Measurements from ENCODE around the gene EZR. TPM values are rescaled to one million over a fixed set of nuclear protein-coding genes. Genes with fewer than 3 reads are reported as not detected.
"Not testable (repeated sequence)": the region's sequence is repeated elsewhere in the genome, so short reads cannot be mapped to it uniquely, and the experiment has no call there.

The EZR gene
- total RNA-seq, 2 donors from 2014 or later: 161 to 197 TPM

GRCh38 chr6:158839796-158840195, 20.6 kb upstream of the EZR start:
- H3K4me3 ChIP-seq: no peak overlapping the region
- DNase-seq (ENCODE audit: low spot score): no peak
- H3K36me3 ChIP-seq: no peaks in the 10 kb centered on the region
- no peaks in the 10 kb centered on the region for H3K27me3 ChIP-seq
- no peak overlapping the region for H3K27ac ChIP-seq
- TF ChIP-seq CTCF (IDR thresholded peaks at IDR 0.05): no peak
- peaks cover 0 to 12% of the 10 kb centered on the region in 2 donors for H3K4me1 ChIP-seq
- no peaks in the 10 kb centered on the region for H3K9me3 ChIP-seq

DNA sequence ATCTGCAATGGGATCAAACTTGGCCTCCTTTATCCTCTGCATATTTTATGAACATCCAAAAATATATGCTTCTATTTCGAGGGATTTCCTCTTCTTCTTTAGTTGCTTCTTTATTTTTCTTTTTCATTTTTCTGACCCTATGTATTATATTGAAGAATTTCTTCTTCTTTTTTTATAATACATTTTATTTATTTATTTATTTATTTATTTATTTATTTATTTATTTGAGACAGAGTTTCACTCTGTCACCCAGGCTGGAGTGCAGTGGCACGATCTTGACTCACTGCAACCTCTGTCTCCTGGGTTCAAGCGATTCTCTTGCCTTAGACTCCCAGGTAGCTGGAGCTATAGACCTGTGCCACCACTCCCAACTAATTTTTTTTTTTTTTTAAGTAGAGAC, 19.6 kb upstream of the EZR start:
- H3K4me1 ChIP-seq: peaks cover 0 to 12% of the 10 kb centered on the region in 2 donors
- not testable (repeated sequence) for DNase-seq (ENCODE audit: low spot score); H3K36me3 ChIP-seq; H3K27ac ChIP-seq; H3K4me3 ChIP-seq; H3K9me3 ChIP-seq; H3K27me3 ChIP-seq

DNA sequence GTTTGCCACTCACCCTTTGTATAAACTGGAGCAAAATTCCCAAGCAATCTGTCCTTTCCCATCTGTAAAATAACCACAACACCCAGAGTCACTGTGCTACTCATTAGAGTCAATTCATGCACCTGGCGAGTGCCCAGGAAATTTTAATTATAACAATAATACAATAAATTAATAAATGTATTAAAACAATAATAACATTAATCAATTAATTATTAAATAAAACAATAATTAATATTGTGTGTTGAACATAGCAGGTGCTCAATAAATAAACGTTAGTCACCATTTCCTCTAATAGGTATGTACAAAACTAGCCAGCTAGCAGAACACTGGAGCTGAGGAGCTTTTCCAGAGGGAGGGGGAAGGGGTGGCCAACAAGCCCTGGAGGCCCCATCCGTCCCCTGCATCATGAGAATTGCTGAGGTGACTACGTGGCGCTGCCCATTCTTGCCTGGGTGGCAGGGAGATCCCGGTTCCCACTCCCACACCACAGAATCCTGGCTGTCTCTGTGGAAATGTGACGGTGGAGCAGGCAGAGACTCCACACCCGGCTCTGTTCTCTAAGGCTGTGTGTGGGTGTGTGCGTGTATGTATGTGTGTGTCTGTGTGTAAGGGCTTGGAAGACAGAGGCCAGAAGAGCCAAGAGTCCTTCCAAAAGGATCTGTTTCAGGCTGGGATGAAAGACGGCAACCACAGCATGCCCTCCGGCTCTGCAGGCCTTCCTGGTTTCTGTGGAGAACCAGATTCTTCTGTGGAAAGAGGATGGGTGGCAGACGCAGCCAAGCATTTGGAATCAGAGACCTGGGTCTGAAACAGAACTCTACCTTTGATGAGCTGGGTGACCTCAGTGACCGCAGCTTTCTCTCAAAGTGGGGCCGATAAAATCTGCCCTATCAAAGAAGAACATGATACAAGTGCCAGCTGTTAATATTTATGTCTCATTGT, 18.8 kb upstream of the EZR start:
- no peak for TF ChIP-seq CTCF (IDR thresholded peaks at IDR 0.05)
- Histone ChIP-seq H3K9me3 (no peaks in the 10 kb centered on the region), H3K36me3 (no peaks in the 10 kb centered on the region), H3K27me3 (no peaks in the 10 kb centered on the region), H3K4me1 (peaks cover 0 to 12% of the 10 kb centered on the region in 2 donors), H3K4me3 (no peak overlapping the region), H3K27ac (no peak overlapping the region)
- no peak for DNase-seq (ENCODE audit: low spot score)

- no peak overlapping the region for H3K4me3 ChIP-seq
- H3K9me3 ChIP-seq: no peaks in the 10 kb centered on the region
- no peak overlapping the region for H3K27ac ChIP-seq
- peaks cover 0 to 12% of the 10 kb centered on the region in 2 donors for H3K4me1 ChIP-seq
- no peak for DNase-seq (ENCODE audit: low spot score)
- no peak for TF ChIP-seq CTCF (IDR thresholded peaks at IDR 0.05)
- no peaks in the 10 kb centered on the region for H3K36me3 ChIP-seq
- no peaks in the 10 kb centered on the region for H3K27me3 ChIP-seq
Observed at GRCh38 chr6:158836625-158837311, 17.6 kb upstream of the EZR start.

- H3K36me3 ChIP-seq: no peaks in the 10 kb centered on the region
- no peaks in the 10 kb centered on the region for H3K27me3 ChIP-seq
- TF ChIP-seq CTCF (IDR thresholded peaks at IDR 0.05): no peak
- H3K4me1 ChIP-seq: peaks cover 0 to 12% of the 10 kb centered on the region in 2 donors
- H3K4me3 ChIP-seq: peak overlapping the region in 1 of 2 donors; percentile 30
- no peaks in the 10 kb centered on the region for H3K9me3 ChIP-seq
- peak overlapping the region; percentile 65 to 71 for H3K27ac ChIP-seq
- DNase-seq (ENCODE audit: low spot score): peak; percentile 88
Observed at GRCh38 chr6:158835616-158836221, 16.6 kb upstream of the EZR start.

Measured in right atrium auricular region (tissue), 2 donors.